Sigmoid colon (tissue), 7 donors: ENCODE data around the gene RDH14. TPM values are rescaled to one million over a fixed set of nuclear protein-coding genes. Genes with fewer than 3 reads are reported as not detected.

Experiments
- DNase-seq: peaks from one replicate; pipeline ENCODE4 v3.0.0-alpha.2; 2019
- H3K27ac ChIP-seq, 4 donors: fragments of 200-600 bp; sonication (generic); one replicate each; pipeline ENCODE4 v1.5.1; 2016 to 2019; ENCODE audit warnings: mild to moderate bottlenecking in 1 of 4
- H3K27me3 ChIP-seq, 3 donors: fragments of 200-600 bp; sonication (generic); one replicate each; pipeline ENCODE4 v1.5.1; 2019; ENCODE audit warnings: mild to moderate bottlenecking in 1 of 3
- H3K36me3 ChIP-seq, 4 donors: fragments of 200-600 bp; sonication (generic); one replicate each; pipeline ENCODE4 v1.5.1; 2016 to 2019
- H3K4me1 ChIP-seq, 4 donors: fragments of 200-600 bp; sonication (generic); one replicate each; pipeline ENCODE4 v1.5.1; 2017 to 2019
- H3K4me3 ChIP-seq, 4 donors: fragments of 200-600 bp; sonication (generic); one replicate each; pipeline ENCODE4 v1.5.1; 2017 to 2019; ENCODE audit warnings: mild to moderate bottlenecking in 2 of 4, moderate library complexity in 1 of 4
- H3K9me3 ChIP-seq, 4 donors: fragments of 200-600 bp in 3 of 4; sonication (generic) in 3 of 4; one replicate each; pipeline versions ENCODE4 v1.5.1 to v1.6.1; 2013 to 2019
- EP300 ChIP-seq, 4 donors: sonication (generic); formaldehyde crosslinking; IDR thresholded peaks; one replicate each; pipeline ENCODE4 v1.6.1; 2017; ENCODE audit warnings: antibody characterized with exemption in 4 of 4
- POLR2A ChIP-seq, 2 donors: fragments of 450-650 bp; IDR thresholded peaks; one replicate each; pipeline ENCODE4 v1.6.1; 2016; ENCODE audit warnings: antibody characterized with exemption in 2 of 2, mild to moderate bottlenecking in 2 of 2, moderate library complexity in 2 of 2
- POLR2AphosphoS5 ChIP-seq, 4 donors: sonication (generic); formaldehyde crosslinking; IDR thresholded peaks; one replicate each; pipeline ENCODE4 v1.6.1; 2017; ENCODE audit warnings: antibody characterized with exemption in 4 of 4
- WGBS, 2 donors: extraction: QIAGEN DNeasy Blood & Tissue Kit; methylation state at CpG; one replicate each; pipeline ENCODE4 v1.1.7; 2013; 5-methylcytosine and 5-hydroxymethylcytosine counted together
- intact Hi-C: fragments of 100-400 bp; cut with DNase I; formaldehyde crosslinking; loops from one replicate; pipeline ENCODE4 v1.15.1; 2023
- polyA plus RNA-seq, 3 donors: library from polyadenylated mRNA; stranded (reverse); fragments of 200-250 nt; gene quantifications; one replicate each; pipeline ENCODE4 v1.2.3, GENCODE V29; 2013
- total RNA-seq, 4 donors: library from RNA; depleted of rRNA; stranded (reverse); fragments of >200 nt; gene quantifications; one replicate each; pipeline ENCODE4 v1.1.0, GENCODE V29; 2016
- TF ChIP-seq, protein P1 (sequence below), 4 experiments: fragments of 450-650 bp in 3 of 4; fragments of 200-600 bp in 1 of 4; IDR thresholded peaks; one replicate each; pipeline ENCODE4 v1.5.1; 2016 to 2019; ENCODE audit warnings: antibody characterized with exemption in 4 of 4, mild to moderate bottlenecking in 3 of 4, moderate library complexity in 2 of 4
- donor health status: healthy with polysubstance abuse.
- donor health status: Bipolar disorder and iron deficiency.
- donor health status: healthy.

Gene RDH14
- total and polyA plus RNA-seq, 7 donors: 15.3 to 45.7 (median 37.5) TPM

DNA sequence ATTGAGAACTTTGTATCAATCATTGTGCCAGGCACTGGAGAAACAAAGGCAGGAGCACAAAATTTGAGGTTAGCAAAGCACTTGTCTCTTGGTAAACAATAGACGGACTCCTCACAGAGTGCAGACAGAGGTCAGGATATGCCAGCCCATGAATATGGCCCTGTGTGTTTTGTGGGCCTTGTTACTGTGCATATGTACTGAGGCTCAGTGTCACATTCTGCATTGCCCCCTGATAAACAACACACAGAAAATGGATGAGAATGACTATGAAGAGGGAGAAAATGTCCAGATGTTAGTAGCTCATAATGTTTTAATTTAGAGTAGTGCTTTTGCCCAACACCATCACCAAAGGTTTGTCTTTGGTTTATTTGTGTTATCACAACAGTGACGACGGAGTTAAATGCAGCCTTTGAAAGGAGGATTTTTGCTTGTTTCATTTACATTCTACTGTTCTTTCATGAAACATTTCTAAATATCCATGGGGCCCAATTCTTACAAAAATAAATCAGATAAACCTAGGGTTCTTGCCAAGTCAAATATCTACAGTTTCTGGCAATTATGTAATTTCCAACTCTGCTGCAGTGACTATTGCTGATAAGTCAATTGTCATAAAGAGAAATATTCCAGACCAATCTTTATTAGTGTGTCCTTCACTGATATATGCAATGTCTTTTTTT is 43.5 kb upstream of the RDH14 start:
- TF ChIP-seq, protein P1, sequence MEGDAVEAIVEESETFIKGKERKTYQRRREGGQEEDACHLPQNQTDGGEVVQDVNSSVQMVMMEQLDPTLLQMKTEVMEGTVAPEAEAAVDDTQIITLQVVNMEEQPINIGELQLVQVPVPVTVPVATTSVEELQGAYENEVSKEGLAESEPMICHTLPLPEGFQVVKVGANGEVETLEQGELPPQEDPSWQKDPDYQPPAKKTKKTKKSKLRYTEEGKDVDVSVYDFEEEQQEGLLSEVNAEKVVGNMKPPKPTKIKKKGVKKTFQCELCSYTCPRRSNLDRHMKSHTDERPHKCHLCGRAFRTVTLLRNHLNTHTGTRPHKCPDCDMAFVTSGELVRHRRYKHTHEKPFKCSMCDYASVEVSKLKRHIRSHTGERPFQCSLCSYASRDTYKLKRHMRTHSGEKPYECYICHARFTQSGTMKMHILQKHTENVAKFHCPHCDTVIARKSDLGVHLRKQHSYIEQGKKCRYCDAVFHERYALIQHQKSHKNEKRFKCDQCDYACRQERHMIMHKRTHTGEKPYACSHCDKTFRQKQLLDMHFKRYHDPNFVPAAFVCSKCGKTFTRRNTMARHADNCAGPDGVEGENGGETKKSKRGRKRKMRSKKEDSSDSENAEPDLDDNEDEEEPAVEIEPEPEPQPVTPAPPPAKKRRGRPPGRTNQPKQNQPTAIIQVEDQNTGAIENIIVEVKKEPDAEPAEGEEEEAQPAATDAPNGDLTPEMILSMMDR (IDR thresholded peaks at IDR 0.05): no peak
- no peak for TF ChIP-seq POLR2AphosphoS5 (IDR thresholded peaks at IDR 0.05)
- TF ChIP-seq POLR2A (IDR thresholded peaks at IDR 0.05): no peak
- no peak for TF ChIP-seq EP300 (IDR thresholded peaks at IDR 0.05)
- H3K4me1 ChIP-seq: peaks cover 0 to 12% (median 10%) of the 10 kb centered on the region in 4 donors
- WGBS, 2 donors: 90% methylated on average over 3 of the region's 3 CpGs
- intact Hi-C loops: no loop called here
- DNase-seq: no peak
- no peak overlapping the region for H3K4me3 ChIP-seq
- H3K9me3 ChIP-seq: no peaks in the 10 kb centered on the region
- no peaks in the 10 kb centered on the region for H3K27me3 ChIP-seq
- H3K27ac ChIP-seq: no peak overlapping the region
- H3K36me3 ChIP-seq: no peaks in the 10 kb centered on the region

DNA sequence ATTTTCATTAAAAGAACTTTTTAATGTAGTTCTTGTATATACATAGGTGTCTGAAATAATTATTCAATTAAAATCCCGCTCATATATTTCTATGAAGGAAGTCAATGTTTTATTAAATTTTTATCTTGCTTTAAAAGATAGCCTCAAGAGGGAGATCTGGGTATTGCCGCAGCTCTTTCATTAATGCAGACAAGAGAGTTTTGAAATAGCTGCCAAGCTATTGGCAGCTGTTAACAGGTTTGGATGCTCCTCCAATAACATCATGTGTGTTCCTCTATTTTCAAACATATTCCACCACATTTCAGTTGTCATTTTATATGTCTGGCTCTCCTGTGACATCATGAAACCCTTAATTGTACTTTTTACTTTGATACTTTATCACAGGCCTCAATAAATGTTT is 41.8 kb upstream of the RDH14 start:
- WGBS, 2 donors: 94% methylated on average over 2 of the region's 2 CpGs
- Histone ChIP-seq H3K27ac (no peak overlapping the region), H3K4me3 (no peak overlapping the region), H3K4me1 (peaks cover 0 to 12% (median 10%) of the 10 kb centered on the region in 4 donors), H3K9me3 (no peaks in the 10 kb centered on the region), H3K36me3 (no peaks in the 10 kb centered on the region), H3K27me3 (no peaks in the 10 kb centered on the region)
- intact Hi-C loops: no loop called here
- TF ChIP-seq EP300 (IDR thresholded peaks at IDR 0.05) (no peak), POLR2AphosphoS5 (IDR thresholded peaks at IDR 0.05) (no peak), POLR2A (IDR thresholded peaks at IDR 0.05) (no peak)
- TF ChIP-seq, protein P1 (IDR thresholded peaks at IDR 0.05): no peak
- DNase-seq: no peak

DNA sequence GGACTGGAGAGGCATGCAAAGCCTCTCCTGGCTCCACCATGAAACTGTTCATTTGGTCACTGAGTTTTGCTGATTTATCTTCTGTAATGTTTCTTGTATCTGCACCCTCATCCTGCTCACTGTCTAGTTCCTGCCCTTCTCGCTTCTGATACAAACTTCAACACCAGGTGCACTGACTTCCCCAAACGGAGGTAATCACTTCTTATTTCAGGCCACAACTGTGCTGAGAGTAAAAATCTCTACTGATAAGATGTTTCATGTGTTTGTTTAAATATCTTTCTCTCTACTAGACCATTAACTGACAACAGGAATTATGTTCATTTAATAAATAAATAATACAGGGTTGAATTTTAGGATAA is 39.8 kb upstream of the RDH14 start:
- intact Hi-C loops: no loop called here
- DNase-seq: no peak
- Histone ChIP-seq H3K9me3 (no peaks in the 10 kb centered on the region), H3K4me3 (no peak overlapping the region), H3K36me3 (no peaks in the 10 kb centered on the region), H3K27ac (no peak overlapping the region), H3K27me3 (no peaks in the 10 kb centered on the region), H3K4me1 (peaks cover 0 to 12% (median 9%) of the 10 kb centered on the region in 4 donors)
- TF ChIP-seq POLR2AphosphoS5 (IDR thresholded peaks at IDR 0.05) (no peak), EP300 (IDR thresholded peaks at IDR 0.05) (no peak), POLR2A (IDR thresholded peaks at IDR 0.05) (no peak)
- TF ChIP-seq, protein P1 (IDR thresholded peaks at IDR 0.05): no peak
- 34 to 67% methylated on average over 2 of the region's 2 CpGs for WGBS, 2 donors

DNA sequence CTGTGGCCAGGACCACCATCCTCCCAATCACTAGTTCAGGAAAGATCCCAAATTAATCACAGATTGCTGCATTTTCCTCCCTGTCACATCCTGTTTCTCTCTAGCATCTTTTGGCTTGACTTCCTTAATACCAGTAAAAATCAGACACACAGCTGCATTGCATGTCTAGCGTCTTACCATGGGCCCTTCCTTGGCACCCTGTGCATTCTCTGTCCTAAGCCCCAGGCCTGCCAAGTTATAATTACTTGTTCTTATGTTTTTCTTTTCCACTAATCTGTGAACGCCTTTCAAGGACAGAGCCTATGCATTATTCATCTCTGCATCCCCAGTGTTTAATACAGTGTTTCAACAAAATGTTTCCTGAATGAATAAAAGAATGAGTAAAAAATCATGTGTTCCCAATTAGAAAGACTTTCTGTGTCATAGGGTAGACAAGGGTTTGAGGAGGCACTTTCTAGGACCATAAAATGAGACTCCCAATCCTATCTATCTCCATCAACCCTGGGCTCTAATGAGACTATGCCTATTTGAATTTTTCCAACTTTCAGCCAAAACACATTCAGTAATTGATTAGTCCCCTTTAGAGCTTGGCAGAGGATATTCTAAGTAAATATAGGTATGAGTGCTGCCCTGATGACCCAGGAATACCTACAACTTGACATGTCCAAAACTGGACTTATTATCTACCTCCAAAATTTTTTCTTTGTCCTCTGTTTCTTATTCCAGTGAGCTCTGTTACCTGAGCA is 39.2 kb upstream of the RDH14 start:
- peak overlapping the region in 1 of 4 donors; percentile 40 for H3K27ac ChIP-seq

More for the DNA sequence above, 39.2 kb upstream of the RDH14 start:
- H3K4me1 ChIP-seq: peaks cover 0 to 7% (median 4%) of the 10 kb centered on the region in 4 donors
- H3K36me3 ChIP-seq: no peaks in the 10 kb centered on the region
- H3K27me3 ChIP-seq: no peaks in the 10 kb centered on the region
- WGBS, 2 donors: 66 to 67% methylated on average over 2 of the region's 2 CpGs
- DNase-seq: no peak
- intact Hi-C loops: no loop called here
- TF ChIP-seq EP300 (IDR thresholded peaks at IDR 0.05) (no peak), POLR2AphosphoS5 (IDR thresholded peaks at IDR 0.05) (no peak), POLR2A (IDR thresholded peaks at IDR 0.05) (no peak)
- TF ChIP-seq, protein P1 (IDR thresholded peaks at IDR 0.05): no peak
- no peak overlapping the region for H3K4me3 ChIP-seq
- no peaks in the 10 kb centered on the region for H3K9me3 ChIP-seq
